Measurements from ENCODE around the gene TOB1. TPM values are rescaled to one million over a fixed set of nuclear protein-coding genes. Genes with fewer than 3 reads are reported as not detected.
"Not testable (repeated sequence)": the region's sequence is repeated elsewhere in the genome, so short reads cannot be mapped to it uniquely, and the experiment has no call there.

The TOB1 gene
- total RNA-seq, 4 donors from 2014 or later = 151 to 255 (median 174) TPM

GRCh38 chr17:50861822-50862528, 4.2 kb downstream of the TOB1 start:
- no peak for DNase-seq (ENCODE audit: low spot score in 2 of 2)
- H3K27me3 ChIP-seq = no peaks in the 10 kb centered on the region
- TF ChIP-seq EP300 (IDR thresholded peaks at IDR 0.05) = no peak
- TF ChIP-seq POLR2A (IDR thresholded peaks at IDR 0.05) = no peak
- no peak for TF ChIP-seq POLR2AphosphoS5 (IDR thresholded peaks at IDR 0.05)
- no peak for TF ChIP-seq CTCF (IDR thresholded peaks at IDR 0.05)
- H3K27ac ChIP-seq = no peak overlapping the region
- peak overlapping the region; percentile 97 for H3K4me3 ChIP-seq
- WGBS = 46% methylated on average over 7 of the region's 7 CpGs
- peaks cover 10% of the 10 kb centered on the region for H3K36me3 ChIP-seq
- peaks cover 28% of the 10 kb centered on the region for H3K4me1 ChIP-seq
- no peaks in the 10 kb centered on the region for H3K9me3 ChIP-seq

- Histone ChIP-seq H3K27ac (no peak overlapping the region), H3K36me3 (peaks cover 10% of the 10 kb centered on the region), H3K9me3 (no peaks in the 10 kb centered on the region), H3K27me3 (no peaks in the 10 kb centered on the region), H3K4me1 (peaks cover 28% of the 10 kb centered on the region), H3K4me3 (peak overlapping the region; percentile 97)
- DNase-seq (ENCODE audit: low spot score in 2 of 2) = no peak
- whole genome bisulfite sequencing = 75% methylated on average over 2 of the region's 2 CpGs
- TF ChIP-seq POLR2AphosphoS5 (IDR thresholded peaks at IDR 0.05) (no peak), EP300 (IDR thresholded peaks at IDR 0.05) (no peak), POLR2A (IDR thresholded peaks at IDR 0.05) (no peak), CTCF (IDR thresholded peaks at IDR 0.05) (no peak)
Observed at GRCh38 chr17:50861334-50861676, 4.8 kb downstream of the TOB1 start.

DNA sequence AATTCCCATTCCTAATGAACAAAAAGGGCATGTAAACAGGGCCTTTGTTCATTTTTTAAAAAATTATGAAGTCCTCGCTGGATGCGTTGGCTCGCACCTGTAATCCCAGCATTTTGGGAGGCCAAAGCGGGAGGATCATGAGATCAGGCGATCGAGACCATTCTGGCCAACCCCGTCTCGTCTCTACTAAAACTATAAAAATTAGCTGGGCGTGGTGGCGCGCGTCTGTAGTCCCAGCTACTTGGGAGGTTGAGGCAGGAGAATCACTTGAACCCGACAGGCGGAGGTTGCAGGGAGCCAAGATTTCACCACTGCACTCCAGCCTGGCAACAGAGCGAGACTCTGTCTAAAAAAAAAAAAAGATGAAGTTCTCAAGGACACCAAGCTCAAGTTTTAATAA, 6.4 kb downstream of the TOB1 start:
- H3K27me3 ChIP-seq, H3K4me3 ChIP-seq, H3K27ac ChIP-seq, H3K36me3 ChIP-seq, H3K9me3 ChIP-seq: not testable (repeated sequence)
- H3K4me1 ChIP-seq = peaks cover 28% of the 10 kb centered on the region
- peak in 1 of 2 donors; percentile 58 for DNase-seq (ENCODE audit: low spot score in 2 of 2)
- 96% methylated on average over 15 of the region's 15 CpGs for WGBS

- Histone ChIP-seq H3K27me3 (no peaks in the 10 kb centered on the region), H3K9me3 (no peaks in the 10 kb centered on the region), H3K27ac (no peak overlapping the region), H3K4me3 (no peak overlapping the region), H3K36me3 (peaks cover 10% of the 10 kb centered on the region), H3K4me1 (peaks cover 27% of the 10 kb centered on the region)
- no peak for TF ChIP-seq EP300 (IDR thresholded peaks at IDR 0.05)
- no peak for TF ChIP-seq POLR2AphosphoS5 (IDR thresholded peaks at IDR 0.05)
- no peak for TF ChIP-seq POLR2A (IDR thresholded peaks at IDR 0.05)
- no peak for TF ChIP-seq CTCF (IDR thresholded peaks at IDR 0.05)
- WGBS = 91% methylated on average over 12 of the region's 12 CpGs
- DNase-seq (ENCODE audit: low spot score in 2 of 2) = no peak
Observed at GRCh38 chr17:50858486-50859225, 7.5 kb downstream of the TOB1 start.

- Histone ChIP-seq H3K4me1 (peaks cover 22% of the 10 kb centered on the region), H3K27me3 (no peaks in the 10 kb centered on the region), H3K36me3 (no peaks in the 10 kb centered on the region), H3K9me3 (no peaks in the 10 kb centered on the region), H3K4me3 (no peak overlapping the region), H3K27ac (no peak overlapping the region)
- DNase-seq (ENCODE audit: low spot score in 2 of 2) = no peak
- TF ChIP-seq POLR2A (IDR thresholded peaks at IDR 0.05) = no peak
- no peak for TF ChIP-seq POLR2AphosphoS5 (IDR thresholded peaks at IDR 0.05)
- TF ChIP-seq EP300 (IDR thresholded peaks at IDR 0.05) = no peak
- WGBS = 98% methylated on average over 2 of the region's 2 CpGs
Observed at GRCh38 chr17:50856431-50856830, 9.7 kb downstream of the TOB1 start.

DNA sequence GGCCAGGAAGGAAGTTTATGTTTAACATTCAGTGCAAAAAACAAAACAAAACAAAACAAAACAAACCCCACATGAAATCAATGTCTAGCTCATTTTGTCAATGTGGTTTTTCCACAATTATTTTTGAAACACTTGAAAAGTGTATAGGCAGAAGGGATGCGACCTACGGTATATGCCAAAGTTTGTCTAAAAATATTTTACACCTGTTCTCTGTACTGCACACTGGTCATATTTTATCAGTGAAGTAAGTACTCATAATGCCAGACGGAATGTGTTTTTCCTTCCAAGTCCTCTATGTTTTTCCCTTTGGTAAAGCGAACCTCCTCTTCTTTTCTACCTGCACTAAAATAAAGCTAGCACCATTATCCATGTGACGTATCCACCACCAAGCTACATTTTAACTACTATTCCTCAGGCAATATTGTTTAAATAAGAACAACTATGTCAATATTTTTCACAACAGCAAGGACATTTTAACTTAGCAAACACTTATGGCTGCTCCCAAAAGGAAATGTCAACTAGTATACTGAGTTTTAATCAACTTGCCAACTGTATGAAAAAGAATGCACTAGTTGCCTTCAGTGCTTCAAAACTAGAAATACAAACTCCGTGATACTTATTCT, 10.3 kb downstream of the TOB1 start:
- Histone ChIP-seq H3K36me3 (no peaks in the 10 kb centered on the region), H3K27me3 (no peaks in the 10 kb centered on the region), H3K9me3 (no peaks in the 10 kb centered on the region), H3K4me3 (no peak overlapping the region), H3K4me1 (peaks cover 18% of the 10 kb centered on the region), H3K27ac (no peak overlapping the region)
- WGBS = 77% methylated on average over 6 of the region's 6 CpGs
- DNase-seq (ENCODE audit: low spot score in 2 of 2) = no peak
- TF ChIP-seq CTCF (IDR thresholded peaks at IDR 0.05) = no peak
- no peak for TF ChIP-seq POLR2A (IDR thresholded peaks at IDR 0.05)
- no peak for TF ChIP-seq EP300 (IDR thresholded peaks at IDR 0.05)
- no peak for TF ChIP-seq POLR2AphosphoS5 (IDR thresholded peaks at IDR 0.05)
